Right lobe of liver (tissue), 6 donors: ENCODE measurements around the gene BICRA. TPM values are rescaled to one million over a fixed set of nuclear protein-coding genes. Genes with fewer than 3 reads are reported as not detected.
A peak's percentile ranks its signal among the peaks of the same experiment; 100 is the strongest.

Source experiments
- ATAC-seq, 4 donors: fragments of 200-7000 bp; cut with Tn5 transposase; one replicate each; pipeline ENCODE4 v1.9.1; 2020; ENCODE audit warnings: mild to moderate bottlenecking in 4 of 4, moderate library complexity in 4 of 4
- DNase-seq, 3 donors: peaks; one replicate each; pipeline ENCODE4 v3.0.0-alpha.2; 2020
- H3K27ac ChIP-seq, 3 donors: fragments of 200-600 bp; one replicate each; pipeline ENCODE4 v1.8.0; 2022
- H3K27me3 ChIP-seq, 2 donors: fragments of 200-600 bp; one replicate each; pipeline ENCODE4 v1.8.0; 2022
- H3K36me3 ChIP-seq, 4 donors: fragments of 200-600 bp; sonication (generic) in 1 of 4; one replicate each; pipeline versions ENCODE4 v1.5.1 to v1.8.0; 2017 to 2022; ENCODE audit warnings: control low read depth in 1 of 4
- H3K4me1 ChIP-seq, 4 donors: fragments of 200-600 bp; sonication (generic) in 1 of 4; one replicate each; pipeline versions ENCODE4 v1.5.1 to v1.8.0; 2017 to 2022; ENCODE audit warnings: control low read depth in 1 of 4
- H3K4me3 ChIP-seq, 3 donors: fragments of 200-600 bp; one replicate each; pipeline ENCODE4 v1.8.0; 2022
- H3K9me3 ChIP-seq, 4 donors: fragments of 200-600 bp; sonication (generic) in 1 of 4; one replicate each; pipeline versions ENCODE4 v1.5.1 to v1.8.0; 2017 to 2022; ENCODE audit warnings: control low read depth in 1 of 4
- POLR2A ChIP-seq: fragments of 450-650 bp; IDR thresholded peaks from one replicate; pipeline ENCODE4 v1.6.1; 2017; ENCODE audit warnings: antibody characterized with exemption, mild to moderate bottlenecking
- WGBS: methylation state at CpG from one replicate; pipeline ENCODE4 v1.1.6; 2018; ENCODE audit warnings: low coverage, low lambda C conversion rate; ENCODE audit not compliant: insufficient coverage; ENCODE audit errors: missing lambda C conversion rate; 5-methylcytosine and 5-hydroxymethylcytosine counted together
- intact Hi-C, 2 donors: fragments of 100-400 bp; cut with DNase I; formaldehyde crosslinking; loops; one replicate each; pipeline versions ENCODE4 v1.11.2 to v1.14.1; 2022
- total RNA-seq, 6 experiments: library from RNA; depleted of rRNA in 2 of 6; stranded (reverse); fragments of >200 nt in 2 of 6; fragmentation: NEBNext Ultra II Directional in 3 of 6; extraction: Animal tissue kit (Norgen Biotek cat#: 25700) in 3 of 6; gene quantifications; one replicate each; pipeline versions ENCODE4 v1.1.0 to v1.2.4, GENCODE V29; 2016 to 2023
- TF ChIP-seq, protein P1 (sequence below), 4 donors: fragments of 200-600 bp in 3 of 4; fragments of 450-650 bp in 1 of 4; IDR thresholded peaks; one replicate each; pipeline versions ENCODE4 v1.5.1 to v1.8.0; 2016 to 2022; ENCODE audit warnings: antibody characterized with exemption in 4 of 4, mild to moderate bottlenecking in 2 of 4
- donor health status: DM: no; HTN: yes; CAD: no.
- donor health status: DM: no; HTN: no; CAD: no.
- donor health status: DM: no; HTN: no; CAD: no.
- donor health status: DM: no; HTN: yes; CAD: no.
- donor health status: DM: no; HTN: yes; CAD: no.

Gene BICRA
- total RNA-seq, 6 experiments from 2014 or later, result 3.7 to 7.3 (median 6.4) TPM

DNA sequence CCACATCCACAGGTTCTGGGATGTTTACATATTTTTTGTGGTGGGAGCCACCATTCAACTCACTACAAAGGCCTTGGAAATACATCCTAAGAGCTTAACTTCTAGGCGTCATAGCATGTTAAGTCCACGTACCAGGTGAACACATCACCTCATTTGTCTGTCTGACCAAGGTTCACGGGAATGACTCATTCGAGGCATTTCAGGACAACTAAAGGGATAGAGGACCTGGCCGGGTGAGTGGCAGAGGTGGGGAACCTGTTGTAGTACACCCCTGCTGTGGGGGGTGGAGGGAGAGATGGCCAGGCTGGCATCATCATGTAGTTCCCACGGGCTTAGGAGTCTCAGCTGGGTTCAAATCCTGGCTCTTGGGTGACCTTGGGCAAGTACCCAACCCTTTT, 51.5 kb downstream of the BICRA start:
- Histone ChIP-seq H3K36me3 (no peaks in the 10 kb centered on the region), H3K9me3 (no peaks in the 10 kb centered on the region), H3K4me3 (no peak overlapping the region), H3K27me3 (no peaks in the 10 kb centered on the region), H3K4me1 (peaks cover 0 to 58% (median 27%) of the 10 kb centered on the region in 4 donors), H3K27ac (peak overlapping the region; percentile 68 to 97 (median 97))
- DNase-seq (peak in 2 of 3 donors; percentile 49 to 66), ATAC-seq (peak; percentile 34 to 68 (median 60))
- TF ChIP-seq POLR2A, result no peak
- TF ChIP-seq, protein P1, sequence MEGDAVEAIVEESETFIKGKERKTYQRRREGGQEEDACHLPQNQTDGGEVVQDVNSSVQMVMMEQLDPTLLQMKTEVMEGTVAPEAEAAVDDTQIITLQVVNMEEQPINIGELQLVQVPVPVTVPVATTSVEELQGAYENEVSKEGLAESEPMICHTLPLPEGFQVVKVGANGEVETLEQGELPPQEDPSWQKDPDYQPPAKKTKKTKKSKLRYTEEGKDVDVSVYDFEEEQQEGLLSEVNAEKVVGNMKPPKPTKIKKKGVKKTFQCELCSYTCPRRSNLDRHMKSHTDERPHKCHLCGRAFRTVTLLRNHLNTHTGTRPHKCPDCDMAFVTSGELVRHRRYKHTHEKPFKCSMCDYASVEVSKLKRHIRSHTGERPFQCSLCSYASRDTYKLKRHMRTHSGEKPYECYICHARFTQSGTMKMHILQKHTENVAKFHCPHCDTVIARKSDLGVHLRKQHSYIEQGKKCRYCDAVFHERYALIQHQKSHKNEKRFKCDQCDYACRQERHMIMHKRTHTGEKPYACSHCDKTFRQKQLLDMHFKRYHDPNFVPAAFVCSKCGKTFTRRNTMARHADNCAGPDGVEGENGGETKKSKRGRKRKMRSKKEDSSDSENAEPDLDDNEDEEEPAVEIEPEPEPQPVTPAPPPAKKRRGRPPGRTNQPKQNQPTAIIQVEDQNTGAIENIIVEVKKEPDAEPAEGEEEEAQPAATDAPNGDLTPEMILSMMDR (IDR thresholded peaks at IDR 0.05), result no peak
- intact Hi-C loops, result loop anchor here in 1 of 2 donors (10.0 kb wide), 1 partner anchor 46 kb away; no protein-coding TSS in a partner anchor
- 38% methylated on average over 4 of the region's 6 CpGs for WGBS

DNA sequence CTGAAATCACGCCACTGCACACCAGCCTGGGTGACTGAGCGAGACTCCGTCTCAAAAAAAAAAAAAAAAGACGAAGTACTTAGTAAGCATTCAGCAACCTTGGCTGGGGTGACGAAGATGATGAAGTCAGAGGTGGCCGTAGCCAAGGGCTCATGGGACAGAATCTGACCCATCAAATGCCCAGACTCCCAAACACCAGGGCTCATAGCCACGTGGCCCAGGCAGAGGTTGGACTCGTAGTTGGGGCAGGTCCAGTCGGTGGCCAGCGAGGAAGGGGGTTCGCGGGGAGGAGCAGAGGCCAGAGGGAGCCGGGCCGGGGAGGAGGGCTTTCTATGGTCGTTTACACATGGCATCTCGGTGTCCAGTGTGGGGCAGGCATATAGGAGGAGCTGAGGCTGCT, 52.2 kb downstream of the BICRA start:
- peaks cover 0 to 65% (median 31%) of the 10 kb centered on the region in 4 donors for H3K4me1 ChIP-seq
- intact Hi-C loops, result loop anchor here in 1 of 2 donors (10.0 kb wide), 1 partner anchor 46 kb away; no protein-coding TSS in a partner anchor
- ATAC-seq (peak in 3 of 4 donors; percentile 19 to 37 (median 33)), DNase-seq (peak in 2 of 3 donors; percentile 56 to 82)
- no peaks in the 10 kb centered on the region for H3K36me3 ChIP-seq
- 15% methylated on average over 9 of the region's 16 CpGs for WGBS
- peak overlapping the region; percentile 66 to 97 (median 97) for H3K27ac ChIP-seq
- no peak overlapping the region for H3K4me3 ChIP-seq
- no peaks in the 10 kb centered on the region for H3K27me3 ChIP-seq
- no peak for TF ChIP-seq POLR2A
- TF ChIP-seq, protein P1 (IDR thresholded peaks at IDR 0.05), result no peak
- no peaks in the 10 kb centered on the region for H3K9me3 ChIP-seq

DNA sequence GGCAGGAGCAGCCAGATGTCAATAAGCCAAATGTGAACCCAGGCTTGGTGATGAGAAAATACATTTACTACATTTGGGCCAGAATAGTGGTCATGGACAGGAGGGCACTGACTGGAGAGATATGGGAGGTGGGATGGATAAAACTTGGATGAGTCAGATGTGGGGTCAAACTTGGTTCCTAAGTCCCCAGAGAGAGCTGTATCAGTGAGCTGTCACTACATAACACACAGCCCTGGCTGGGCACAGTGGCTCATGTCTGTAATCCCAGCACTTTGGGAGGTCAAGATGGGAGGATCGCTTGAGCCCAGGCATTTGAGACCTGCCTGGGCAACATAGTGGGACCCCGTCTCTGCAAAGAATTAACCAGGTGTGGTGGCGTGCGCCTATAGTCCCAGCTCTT, 52.7 kb downstream of the BICRA start:
- H3K27ac ChIP-seq, result peak overlapping the region; percentile 66 to 97 (median 97)
- WGBS, result 81% methylated on average over 4 of the region's 4 CpGs
- no peak for TF ChIP-seq POLR2A
- TF ChIP-seq, protein P1 (IDR thresholded peaks at IDR 0.05), result no peak
- peaks cover 0 to 66% (median 33%) of the 10 kb centered on the region in 4 donors for H3K4me1 ChIP-seq
- no peaks in the 10 kb centered on the region for H3K9me3 ChIP-seq
- H3K27me3 ChIP-seq, result no peaks in the 10 kb centered on the region
- DNase-seq, result no peak
- H3K36me3 ChIP-seq, result no peaks in the 10 kb centered on the region
- H3K4me3 ChIP-seq, result no peak overlapping the region
- intact Hi-C loops, result loop anchor here in 1 of 2 donors (10.0 kb wide), 1 partner anchor 47 kb away; no protein-coding TSS in a partner anchor
- peak in 2 of 4 donors; percentile 2 to 3 for ATAC-seq

- 30% methylated on average over 3 of the region's 3 CpGs for WGBS
- Histone ChIP-seq H3K36me3 (no peaks in the 10 kb centered on the region), H3K27me3 (no peaks in the 10 kb centered on the region), H3K4me1 (peaks cover 0 to 75% (median 39%) of the 10 kb centered on the region in 4 donors), H3K9me3 (no peaks in the 10 kb centered on the region), H3K4me3 (no peak overlapping the region), H3K27ac (peak overlapping the region; percentile 66 to 97 (median 97))
- TF ChIP-seq, protein P1 (IDR thresholded peaks at IDR 0.05), result no peak
- no peak for TF ChIP-seq POLR2A
- DNase-seq (no peak), ATAC-seq (peak in 1 of 4 donors; percentile 6)
- intact Hi-C loops, result loop anchor here in 1 of 2 donors (10.0 kb wide), 1 partner anchor 49 kb away; no protein-coding TSS in a partner anchor
Observed at GRCh38 chr19:47663435-47663910, 54.5 kb downstream of the BICRA start.
